KMS-11 (cell line): ENCODE measurements around the gene HIPK1.
A peak's percentile ranks its signal among the peaks of the same experiment; 100 is the strongest.

Experiments
- H2AFZ ChIP-seq: fragments of 200-600 bp; sonication (generic); 2 replicates; pipeline ENCODE4 v1.6.1; 2016; ENCODE audit warnings: antibody characterized with exemption, mixed run types, low read depth
- H3K27ac ChIP-seq: fragments of 200-600 bp; sonication (generic); 2 replicates; pipeline ENCODE4 v1.6.1; 2016; ENCODE audit warnings: mild to moderate bottlenecking, mixed run types
- H3K27me3 ChIP-seq: fragments of 200-600 bp; sonication (generic); 2 replicates; pipeline ENCODE4 v1.6.1; 2017; ENCODE audit warnings: mild to moderate bottlenecking, low read depth, mixed run types, moderate library complexity; ENCODE audit not compliant: insufficient read depth
- H3K36me3 ChIP-seq: fragments of 200-600 bp; sonication (generic); 2 replicates; pipeline ENCODE4 v1.6.1; 2017; ENCODE audit warnings: mild to moderate bottlenecking, mixed run types; ENCODE audit not compliant: insufficient read depth
- H3K4me1 ChIP-seq: fragments of 200-600 bp; sonication (generic); 2 replicates; pipeline ENCODE4 v1.6.1; 2016; ENCODE audit warnings: mild to moderate bottlenecking, low read depth, mixed run types; ENCODE audit not compliant: poor library complexity, severe bottlenecking
- H3K4me2 ChIP-seq: fragments of 200-600 bp; sonication (generic); 2 replicates; pipeline ENCODE4 v1.7.0; 2016; ENCODE audit warnings: mild to moderate bottlenecking, mixed run types
- H3K4me3 ChIP-seq: fragments of 200-600 bp; sonication (generic); IDR thresholded peaks from 2 replicates; pipeline ENCODE4 v1.6.1; 2017; ENCODE audit warnings: low read depth, low read length, mixed read lengths; ENCODE audit not compliant: insufficient read depth
- H3K79me2 ChIP-seq: fragments of 200-600 bp; sonication (generic); 2 replicates; pipeline ENCODE4 v1.6.1; 2016; ENCODE audit warnings: low read depth, mixed run types; ENCODE audit not compliant: insufficient read depth
- H3K9ac ChIP-seq: fragments of 200-600 bp; sonication (generic); 2 replicates; pipeline ENCODE4 v1.6.1; 2016; ENCODE audit warnings: mild to moderate bottlenecking, mixed run types
- H4K20me1 ChIP-seq: fragments of 200-600 bp; sonication (generic); 2 replicates; pipeline ENCODE4 v1.6.1; 2016; ENCODE audit warnings: mild to moderate bottlenecking, mixed run types; ENCODE audit not compliant: insufficient read depth
- TF ChIP-seq, protein P1 (sequence below): fragments of 200-600 bp; sonication (generic); conservative IDR thresholded peaks from 2 replicates; pipeline ENCODE4 v1.6.1; 2017; ENCODE audit warnings: low read depth, mild to moderate bottlenecking, antibody characterized with exemption, low read length, moderate library complexity, mixed read lengths

HIPK1 gene

DNA sequence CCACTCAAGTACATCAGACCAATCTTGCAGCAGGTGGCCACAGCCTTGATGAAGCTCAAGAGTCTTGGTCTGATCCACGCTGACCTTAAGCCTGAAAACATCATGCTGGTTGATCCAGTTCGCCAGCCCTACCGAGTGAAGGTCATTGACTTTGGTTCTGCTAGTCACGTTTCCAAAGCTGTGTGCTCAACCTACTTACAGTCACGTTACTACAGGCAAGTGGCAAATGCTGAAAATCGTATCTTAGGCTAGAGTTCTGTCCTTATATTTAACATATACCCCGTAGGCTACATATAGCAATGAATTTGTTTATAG, 12.1 kb downstream of the HIPK1 start:
- H3K27ac ChIP-seq, result peak overlapping the region; percentile 95
- H3K79me2 ChIP-seq, result peaks cover 73% of the 10 kb centered on the region
- TF ChIP-seq, protein P1, sequence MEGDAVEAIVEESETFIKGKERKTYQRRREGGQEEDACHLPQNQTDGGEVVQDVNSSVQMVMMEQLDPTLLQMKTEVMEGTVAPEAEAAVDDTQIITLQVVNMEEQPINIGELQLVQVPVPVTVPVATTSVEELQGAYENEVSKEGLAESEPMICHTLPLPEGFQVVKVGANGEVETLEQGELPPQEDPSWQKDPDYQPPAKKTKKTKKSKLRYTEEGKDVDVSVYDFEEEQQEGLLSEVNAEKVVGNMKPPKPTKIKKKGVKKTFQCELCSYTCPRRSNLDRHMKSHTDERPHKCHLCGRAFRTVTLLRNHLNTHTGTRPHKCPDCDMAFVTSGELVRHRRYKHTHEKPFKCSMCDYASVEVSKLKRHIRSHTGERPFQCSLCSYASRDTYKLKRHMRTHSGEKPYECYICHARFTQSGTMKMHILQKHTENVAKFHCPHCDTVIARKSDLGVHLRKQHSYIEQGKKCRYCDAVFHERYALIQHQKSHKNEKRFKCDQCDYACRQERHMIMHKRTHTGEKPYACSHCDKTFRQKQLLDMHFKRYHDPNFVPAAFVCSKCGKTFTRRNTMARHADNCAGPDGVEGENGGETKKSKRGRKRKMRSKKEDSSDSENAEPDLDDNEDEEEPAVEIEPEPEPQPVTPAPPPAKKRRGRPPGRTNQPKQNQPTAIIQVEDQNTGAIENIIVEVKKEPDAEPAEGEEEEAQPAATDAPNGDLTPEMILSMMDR, result no peak
- no peaks in the 10 kb centered on the region for H3K27me3 ChIP-seq
- H2AFZ ChIP-seq, result no peak overlapping the region
- H3K4me3 ChIP-seq, result no peak overlapping the region
- H4K20me1 ChIP-seq, result no peaks in the 10 kb centered on the region; the same call in 1 of the 2 replicates
- peak overlapping the region; percentile 99 for H3K4me2 ChIP-seq
- H3K4me1 ChIP-seq, result peaks cover 94% of the 10 kb centered on the region
- H3K9ac ChIP-seq, result peak overlapping the region; percentile 53; the same call in 1 of the 2 replicates
- H3K36me3 ChIP-seq, result no peaks in the 10 kb centered on the region

DNA sequence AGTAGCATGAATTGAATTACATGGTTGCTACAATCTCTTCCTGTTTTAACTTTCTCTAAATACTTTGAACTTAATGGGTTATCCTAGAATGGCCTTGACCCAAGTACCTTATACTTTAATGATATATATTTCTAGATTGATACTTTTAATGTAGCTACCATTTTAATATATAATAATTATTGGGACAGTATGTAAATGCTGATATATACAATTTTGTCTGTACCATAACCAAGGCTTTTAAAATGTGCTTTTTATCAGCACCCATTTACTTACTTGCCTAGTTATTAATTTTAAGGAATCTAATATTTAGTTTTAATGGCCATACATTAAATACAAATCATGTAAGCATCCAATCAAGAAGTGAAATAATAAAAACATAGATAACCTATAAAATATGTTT, 13.4 kb downstream of the HIPK1 start:
- Histone ChIP-seq H2AFZ (no peak overlapping the region), H3K27me3 (no peaks in the 10 kb centered on the region), H3K4me1 (peaks cover 94% of the 10 kb centered on the region), H3K9ac (peak overlapping the region; percentile 53; the same call in 1 of the 2 replicates), H3K27ac (peak overlapping the region; percentile 95), H4K20me1 (no peaks in the 10 kb centered on the region; the same call in 1 of the 2 replicates), H3K4me3 (no peak overlapping the region), H3K36me3 (no peaks in the 10 kb centered on the region), H3K79me2 (peaks cover 73% of the 10 kb centered on the region), H3K4me2 (peak overlapping the region; percentile 99)
- TF ChIP-seq, protein P1, result no peak

DNA sequence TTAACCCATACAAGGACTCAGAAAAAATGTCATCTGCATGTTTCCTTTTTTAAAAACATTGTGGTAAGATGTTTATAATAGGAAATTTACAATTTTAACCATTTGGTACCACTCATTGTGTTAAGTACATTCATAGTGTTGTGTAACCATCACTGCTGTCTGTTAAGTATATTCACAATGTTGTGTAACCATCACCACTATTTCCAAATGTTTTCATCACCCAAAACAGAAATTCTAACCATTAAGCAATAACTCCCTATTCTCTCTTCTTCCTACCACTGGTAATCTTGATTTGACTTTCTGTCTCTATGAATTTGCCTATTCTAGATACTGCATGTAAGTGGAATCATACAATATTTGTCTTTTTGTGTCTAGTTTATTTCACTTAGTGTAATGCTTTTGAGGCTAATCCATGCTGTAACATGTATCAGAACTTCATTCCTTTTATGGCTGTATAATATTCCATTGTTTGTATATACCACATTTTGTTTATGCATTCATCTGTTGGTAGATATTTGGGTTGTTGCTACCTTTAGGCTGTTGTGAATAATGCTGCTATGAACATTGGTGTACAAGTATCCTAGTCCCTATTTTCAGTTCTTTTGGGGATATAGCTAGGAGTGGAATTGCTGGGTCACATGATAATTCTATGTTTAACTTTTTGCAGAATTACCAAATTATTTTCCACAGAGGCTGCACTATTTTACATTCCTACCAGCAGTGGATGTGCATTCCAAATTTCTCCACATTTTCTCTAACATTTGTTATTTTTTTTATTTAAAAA, 14.1 kb downstream of the HIPK1 start:
- Histone ChIP-seq H3K27ac (peak overlapping the region; percentile 95; the same call in 1 of the 2 replicates), H3K79me2 (peaks cover 73% of the 10 kb centered on the region), H3K36me3 (no peaks in the 10 kb centered on the region), H3K27me3 (no peaks in the 10 kb centered on the region), H3K4me1 (peaks cover 94% of the 10 kb centered on the region), H2AFZ (no peak overlapping the region), H3K4me3 (no peak overlapping the region), H4K20me1 (no peaks in the 10 kb centered on the region; the same call in 1 of the 2 replicates), H3K9ac (no peak overlapping the region), H3K4me2 (peak overlapping the region; percentile 99)
- TF ChIP-seq, protein P1, result no peak

DNA sequence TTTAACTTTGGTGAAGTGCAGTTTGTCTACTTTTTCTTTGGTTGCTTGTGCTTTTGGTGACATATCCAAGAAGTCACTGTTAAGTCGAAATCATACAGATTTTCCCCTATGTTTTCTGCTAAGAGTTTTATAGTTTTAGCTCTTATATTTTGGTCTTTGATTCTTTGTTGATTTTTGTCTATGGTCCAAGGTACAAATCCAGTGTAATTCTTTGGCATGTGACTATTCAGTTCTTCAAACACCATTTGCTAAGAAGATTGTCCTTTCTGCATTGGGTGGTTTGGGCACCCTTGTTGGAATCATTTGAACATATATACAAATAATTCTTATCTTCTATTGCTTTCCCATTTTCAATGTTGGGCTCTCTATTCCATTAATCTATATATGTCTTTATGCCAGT, 16.2 kb downstream of the HIPK1 start:
- H4K20me1 ChIP-seq, result no peaks in the 10 kb centered on the region; the same call in 1 of the 2 replicates
- peaks cover 84% of the 10 kb centered on the region for H3K4me1 ChIP-seq
- peak overlapping the region; percentile 49; the same call in 1 of the 2 replicates for H3K4me2 ChIP-seq
- H2AFZ ChIP-seq, result no peak overlapping the region
- H3K9ac ChIP-seq, result no peak overlapping the region
- TF ChIP-seq, protein P1, result no peak
- no peak overlapping the region for H3K4me3 ChIP-seq
- H3K27me3 ChIP-seq, result no peaks in the 10 kb centered on the region
- H3K27ac ChIP-seq, result no peak overlapping the region; the same call in 1 of the 2 replicates
- H3K36me3 ChIP-seq, result no peaks in the 10 kb centered on the region
- peaks cover 82% of the 10 kb centered on the region for H3K79me2 ChIP-seq
